K562 (cell line): ENCODE results near the gene CUTA. TPM values are rescaled to one million over a fixed set of nuclear protein-coding genes. Genes with fewer than 3 reads are reported as not detected.

Experiments used
- ATAC-seq: fragments of 200-7000 bp; cut with Tn5 transposase; 3 replicates; pipeline ENCODE4 v1.9.1; 2020; ENCODE audit warnings: moderate library complexity
- BruUV-seq: library from RNA; stranded (reverse); fragments of 400-500 nt; replicated peaks from 2 replicates; lab custom pipeline; 2021; lab: Mats Ljungman, UMichigan
- CTCF ChIA-PET: fragments of 300-600 bp; formaldehyde crosslinking; extraction: SDS; loops from one replicate; lab custom pipeline; 2021; ENCODE audit warnings: low intra/inter-chr PET ratio; lab: Yijun Ruan, JAX
- POLR2A ChIA-PET: fragments of 300-600, 350-650 bp; sonication (Branson Sonifier 250); formaldehyde crosslinking; extraction: SDS; loops from one replicate; lab custom pipeline; 2021; ENCODE audit warnings: antibody characterized with exemption, inconsistent platforms; lab: Yijun Ruan, JAX
- DNase-seq, 4 experiments: peaks; one replicate each; pipeline versions ENCODE4 v3.0.0 to v3.0.0-alpha.2; 2011 to 2018; ENCODE audit warnings: low spot score in 3 of 4, mixed read lengths in 3 of 4; ENCODE audit errors: extremely low read depth in 1 of 4
- FAIRE-seq: peaks from 2 replicates; lab custom pipeline; 2011; peaks lifted over from hg19 to GRCh38; lab: Jason Lieb, UNC
- H2AFZ ChIP-seq: 2 replicates; pipeline ENCODE4 v1.6.0; 2011; ENCODE audit warnings: low read depth, low read length, control low read depth, inconsistent platforms
- H3K27ac ChIP-seq: fragments of 200-600 bp; 3 replicates; pipeline ENCODE4 v1.8.0; 2011; ENCODE audit warnings: low read depth, mild to moderate bottlenecking, control low read depth, inconsistent platforms, low read length, moderate library complexity, mixed read lengths; ENCODE audit errors: extremely low read depth
- H3K27me3 ChIP-seq, 2 experiments: fragments of 300-600 bp in 1 of 2; 2 replicates in 1 of 2; 3 replicates in 1 of 2; pipeline versions ENCODE4 v1.6.0 to v1.8.0; 2011; ENCODE audit warnings: inconsistent platforms in 2 of 2, low read length in 2 of 2, mild to moderate bottlenecking in 1 of 2, mixed read lengths in 1 of 2, moderate library complexity in 1 of 2; ENCODE audit not compliant: control insufficient read depth in 2 of 2, insufficient read depth in 2 of 2
- H3K36me3 ChIP-seq: fragments of 300-600 bp; 3 replicates; pipeline ENCODE4 v1.8.0; 2011; ENCODE audit warnings: mild to moderate bottlenecking, low read length, inconsistent platforms; ENCODE audit not compliant: control insufficient read depth, insufficient read depth
- H3K4me1 ChIP-seq, 2 experiments: fragments of 200-600 bp in 1 of 2; replicated peaks in 1 of 2; 2 replicates in 1 of 2; 3 replicates in 1 of 2; pipeline versions ENCODE4 v1.5.1 to v1.8.0; 2011; ENCODE audit warnings: inconsistent platforms in 2 of 2, low read length in 2 of 2, mild to moderate bottlenecking in 1 of 2, mixed read lengths in 1 of 2, moderate library complexity in 1 of 2; ENCODE audit not compliant: control insufficient read depth in 2 of 2, insufficient read depth in 2 of 2
- H3K4me2 ChIP-seq: 2 replicates; pipeline ENCODE4 v1.6.1; 2011; ENCODE audit warnings: low read length, control low read depth, inconsistent platforms, mixed read lengths; ENCODE audit not compliant: insufficient read depth
- H3K4me3 ChIP-seq: fragments of 200-600 bp; sonication (generic), shearing (Covaris generic); 2 replicates; pipeline ENCODE4 v1.5.1; 2016; ENCODE audit warnings: control low read depth, inconsistent platforms
- H3K79me2 ChIP-seq: fragments of 200-600 bp; 3 replicates; pipeline ENCODE4 v1.8.0; 2011; ENCODE audit warnings: low read length, inconsistent platforms; ENCODE audit not compliant: control insufficient read depth, insufficient read depth
- H3K9ac ChIP-seq, 2 experiments: 2 replicates each; pipeline versions ENCODE4 v1.6.0 to v1.6.1; 2011; ENCODE audit warnings: low read depth in 2 of 2, low read length in 2 of 2, control low read depth in 1 of 2, inconsistent platforms in 1 of 2, mild to moderate bottlenecking in 1 of 2, mixed read lengths in 1 of 2; ENCODE audit not compliant: insufficient read depth in 1 of 2
- H3K9me1 ChIP-seq: one replicate; pipeline ENCODE4 v1.6.0; 2011; ENCODE audit warnings: inconsistent platforms, mild to moderate bottlenecking, low read length, moderate library complexity; ENCODE audit not compliant: control insufficient read depth, insufficient read depth
- H3K9me3 ChIP-seq: replicated peaks from 2 replicates; pipeline ENCODE4 v1.5.1; 2011; ENCODE audit warnings: low read depth, low read length, inconsistent platforms; ENCODE audit not compliant: control insufficient read depth, insufficient read depth
- H4K20me1 ChIP-seq: replicated peaks from 2 replicates; pipeline ENCODE4 v1.6.1; 2011; ENCODE audit warnings: low read length, inconsistent platforms, mixed read lengths; ENCODE audit not compliant: control insufficient read depth, insufficient read depth
- CTCFL ChIP-seq: IDR thresholded peaks from 2 replicates; pipeline ENCODE4 v1.6.1; 2011; ENCODE audit warnings: borderline replicate concordance, low read depth, mild to moderate bottlenecking, moderate library complexity, low read length; ENCODE audit not compliant: insufficient read depth, poor library complexity, severe bottlenecking
- KAT2B ChIP-seq: IDR thresholded peaks from one replicate; pipeline ENCODE4 v1.6.1; 2012; ENCODE audit warnings: low read depth, mild to moderate bottlenecking, control low read depth, inconsistent platforms, low read length, moderate library complexity
- KAT8 ChIP-seq: fragments of 450-650 bp; IDR thresholded peaks from 2 replicates; pipeline ENCODE4 v1.6.1; 2016; ENCODE audit warnings: low read depth, mild to moderate bottlenecking
- MAZ ChIP-seq, 2 experiments: fragments of 450-650 bp in 1 of 2; sonication (generic) in 1 of 2; formaldehyde crosslinking; IDR thresholded peaks in 1 of 2; conservative IDR thresholded peaks in 1 of 2; 2 replicates each; pipeline versions ENCODE4 v1.4.0 to v1.5.0; 2020; ENCODE audit warnings: mild to moderate bottlenecking in 1 of 2, missing genetic modification reagents in 1 of 2
- PHF8 ChIP-seq: fragments of 200-600 bp; sonication (generic); IDR thresholded peaks from 2 replicates; pipeline ENCODE4 v1.6.1; 2012; ENCODE audit warnings: mixed run types, mild to moderate bottlenecking, inconsistent platforms, low read length, moderate library complexity, borderline replicate concordance
- RBM15 ChIP-seq: fragments of 200-400 bp; formaldehyde crosslinking; IDR thresholded peaks from 2 replicates; pipeline ENCODE4 v1.6.1; 2018; ENCODE audit warnings: mild to moderate bottlenecking, low read length, moderate library complexity; ENCODE audit not compliant: insufficient read depth
- RCOR1 ChIP-seq, 2 experiments: IDR thresholded peaks; 2 replicates each; pipeline ENCODE4 v1.6.1; 2012; ENCODE audit warnings: low read depth in 2 of 2, low read length in 2 of 2, borderline replicate concordance in 1 of 2, improper control_type of control experiment in 1 of 2
- SIN3A ChIP-seq, 2 experiments: fragments of 150-350 bp in 1 of 2; IDR thresholded peaks; 2 replicates each; pipeline ENCODE4 v1.6.1; 2011 to 2016; ENCODE audit warnings: borderline replicate concordance in 2 of 2, low read depth in 2 of 2, low read length in 2 of 2, mild to moderate bottlenecking in 2 of 2, moderate library complexity in 2 of 2; ENCODE audit not compliant: control insufficient read depth in 1 of 2
- TGIF2 ChIP-seq: sonication (generic); formaldehyde crosslinking; IDR thresholded peaks from 2 replicates; pipeline ENCODE4 v1.8.1; 2022; ENCODE audit warnings: mild to moderate bottlenecking, missing genetic modification reagents, moderate library complexity
- ZC3H4 ChIP-seq: sonication (generic); formaldehyde crosslinking; IDR thresholded peaks from 2 replicates; pipeline ENCODE4 v1.9.0; 2021; ENCODE audit warnings: missing genetic modification reagents, borderline replicate concordance
- ZNF224 ChIP-seq: sonication (generic); formaldehyde crosslinking; IDR thresholded peaks from 2 replicates; pipeline ENCODE4 v1.8.0; 2022; ENCODE audit warnings: mild to moderate bottlenecking, missing genetic modification reagents
- ZNF3 ChIP-seq: fragments of 250-450 bp; sonication (Bioruptor Pico); IDR thresholded peaks from 2 replicates; pipeline ENCODE4 v1.5.0; 2021; ENCODE audit warnings: mild to moderate bottlenecking, moderate library complexity
- ZNF347 ChIP-seq: fragments of 450-650 bp; formaldehyde crosslinking; IDR thresholded peaks from 2 replicates; pipeline ENCODE4 v1.4.0; 2020; ENCODE audit warnings: low read depth, mild to moderate bottlenecking, moderate library complexity
- ZZZ3 ChIP-seq: fragments of 450-650 bp; IDR thresholded peaks from 2 replicates; pipeline ENCODE4 v1.6.1; 2016; ENCODE audit warnings: antibody characterized with exemption, mild to moderate bottlenecking, moderate library complexity
- WGBS: fragments of 100-300 bp; shearing (Covaris generic); methylation state at CpG from one replicate; pipeline ENCODE4 v1.1.6; 2016; ENCODE audit warnings: low coverage, mixed read lengths; ENCODE audit not compliant: insufficient coverage; ENCODE audit errors: missing lambda C conversion rate; 5-methylcytosine and 5-hydroxymethylcytosine counted together
- in situ Hi-C: fragments of 300-500 bp; cut with MboI; formaldehyde crosslinking; loops from 4 replicates; pipeline ENCODE4 v1.15.0; 2018; ENCODE audit warnings: inconsistent platforms, mixed read lengths
- intact Hi-C: fragments of 100-400 bp; cut with micrococcal nuclease; formaldehyde crosslinking; loops from 2 replicates; pipeline ENCODE4 v1.14.2; 2022
- polyA plus RNA-seq, 8 experiments: library from polyadenylated mRNA; depleted of rRNA in 4 of 8; stranded (reverse) in 5 of 8; unstranded in 3 of 8; fragments of >200 nt; fragmentation: Nextera tagmentation in 2 of 8; fragmentation: Illumina TruSeq in 1 of 8; extraction: Ambion mirVana in 2 of 8; extraction: Trizol in 1 of 8; gene quantifications; 2 replicates each; pipeline versions ENCODE4 v1.2.1 to v1.2.3, GENCODE V29; 2011 to 2014; ENCODE audit warnings: inconsistent platforms in 1 of 8, missing spikeins in 1 of 8
- total RNA-seq, 7 experiments: library from RNA; depleted of rRNA in 6 of 7; stranded (reverse); fragments of >200 nt in 6 of 7; fragmentation: Illumina TruSeq in 2 of 7; extraction: Trizol in 2 of 7; gene quantifications; 2 replicates each; pipeline versions ENCODE4 v1.2.1 to v1.2.3, GENCODE V29; 2011 to 2021; ENCODE audit warnings: low replicate concordance in 1 of 7
- TF ChIP-seq, protein P1 (sequence below): sonication (generic); formaldehyde crosslinking; IDR thresholded peaks from 2 replicates; pipeline ENCODE4 v1.8.0; 2022; ENCODE audit warnings: mild to moderate bottlenecking, missing genetic modification reagents
- TF ChIP-seq, protein P2 (sequence below), 3 experiments: IDR thresholded peaks in 2 of 3; conservative IDR thresholded peaks in 1 of 3; 2 replicates each; pipeline ENCODE4 v1.5.1; 2011 to 2012; ENCODE audit warnings: low read length in 3 of 3, mild to moderate bottlenecking in 3 of 3, control low read depth in 2 of 3, improper control_type of control experiment in 1 of 3, inconsistent platforms in 1 of 3, low read depth in 1 of 3, mixed read lengths in 1 of 3, moderate library complexity in 1 of 3; ENCODE audit not compliant: insufficient read depth in 2 of 3

Gene CUTA
- total and polyA plus RNA-seq, 9 of the 15 experiments (the other 6 are each of a cell fraction or from before 2014, with no cell fraction given) = 166 to 682 (median 310) TPM

DNA sequence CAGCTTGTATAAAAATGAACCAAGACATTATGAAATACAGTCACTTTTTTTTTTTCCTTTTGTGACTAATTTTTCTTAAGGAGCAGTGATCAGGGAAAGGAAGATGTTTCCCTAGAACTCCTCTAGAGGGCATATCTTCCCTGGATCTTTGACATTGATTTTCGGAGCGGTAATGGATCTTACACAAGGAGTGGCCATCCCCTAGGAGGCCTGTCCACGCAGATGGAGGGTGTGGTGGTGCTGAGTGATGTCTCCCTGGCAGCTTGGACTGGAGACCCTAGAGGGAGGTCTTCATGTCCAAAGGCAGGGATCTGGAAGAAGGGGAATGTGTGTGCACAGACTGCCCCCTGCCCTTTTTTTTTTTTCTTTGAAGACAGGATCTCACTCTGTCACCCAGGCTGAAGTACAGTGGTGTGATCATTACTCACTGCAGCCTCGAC lies 33.3 kb downstream of the CUTA start:
- no peaks in the 10 kb centered on the region for H3K9me1 ChIP-seq
- H3K27me3 ChIP-seq = no peaks in the 10 kb centered on the region
- peak; percentile 46 for FAIRE-seq
- H2AFZ ChIP-seq = peak overlapping the region; percentile 90
- intact Hi-C loops (no loop called here), in situ Hi-C loops (no loop called here)
- no peak overlapping the region for H3K27ac ChIP-seq
- ChIA-PET CTCF (interaction anchor here (0.6 kb wide), 2 partner anchors 46 to 263 kb away, joined by 3 read pairs; no protein-coding TSS in a partner anchor), POLR2A (interaction anchor here (0.6 to 1.0 kb wide), 2 partner anchors 86 to 351 kb away, joined by 3 read pairs; partner anchors contain the start of gene RGL2)
- peaks cover 11 to 15% of the 10 kb centered on the region in 2 experiments for H3K4me1 ChIP-seq
- no peaks in the 10 kb centered on the region for H3K79me2 ChIP-seq
- H3K9me3 ChIP-seq = no peaks in the 10 kb centered on the region
- peak; percentile 69 for ATAC-seq
- DNase-seq = peak; percentile 41 to 55 (median 44)
- H3K4me2 ChIP-seq = peak overlapping the region; percentile 54; the same call in 1 of the 2 replicates
- WGBS = 16% methylated on average over 4 of the region's 4 CpGs
- no peak overlapping the region; a peak in 1 of 4 replicates for H3K9ac ChIP-seq
- H4K20me1 ChIP-seq = no peaks in the 10 kb centered on the region
- H3K4me3 ChIP-seq = no peak overlapping the region
- BruUV-seq = no TSS peak
- no peaks in the 10 kb centered on the region for H3K36me3 ChIP-seq
- no peak for TF ChIP-seq KAT8
- TF ChIP-seq, protein P1, sequence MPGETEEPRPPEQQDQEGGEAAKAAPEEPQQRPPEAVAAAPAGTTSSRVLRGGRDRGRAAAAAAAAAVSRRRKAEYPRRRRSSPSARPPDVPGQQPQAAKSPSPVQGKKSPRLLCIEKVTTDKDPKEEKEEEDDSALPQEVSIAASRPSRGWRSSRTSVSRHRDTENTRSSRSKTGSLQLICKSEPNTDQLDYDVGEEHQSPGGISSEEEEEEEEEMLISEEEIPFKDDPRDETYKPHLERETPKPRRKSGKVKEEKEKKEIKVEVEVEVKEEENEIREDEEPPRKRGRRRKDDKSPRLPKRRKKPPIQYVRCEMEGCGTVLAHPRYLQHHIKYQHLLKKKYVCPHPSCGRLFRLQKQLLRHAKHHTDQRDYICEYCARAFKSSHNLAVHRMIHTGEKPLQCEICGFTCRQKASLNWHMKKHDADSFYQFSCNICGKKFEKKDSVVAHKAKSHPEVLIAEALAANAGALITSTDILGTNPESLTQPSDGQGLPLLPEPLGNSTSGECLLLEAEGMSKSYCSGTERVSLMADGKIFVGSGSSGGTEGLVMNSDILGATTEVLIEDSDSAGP (CRISPR knock-in tag) = no peak
- no peak for TF ChIP-seq TGIF2 (CRISPR knock-in tag)
- peak in 1 of 2 experiments; percentile 37; a peak in 1 of 4 replicates for TF ChIP-seq RCOR1 (IDR thresholded peaks at IDR 0.05; ENCODE audit: borderline replicate concordance in 1 of 2, low read depth in 2 of 2, low read length in 2 of 2)
- TF ChIP-seq ZNF224 (CRISPR knock-in tag) = no peak
- no peak for TF ChIP-seq ZNF347 (CRISPR knock-in tag)
- TF ChIP-seq ZNF3 (CRISPR knock-in tag) = no peak
- TF ChIP-seq SIN3A (IDR thresholded peaks at IDR 0.05; ENCODE audit: borderline replicate concordance in 2 of 2, control insufficient read depth in 1 of 2, low read depth in 2 of 2, low read length in 2 of 2) = no peak
- no peak for TF ChIP-seq PHF8
- no peak for TF ChIP-seq RBM15
- no peak for TF ChIP-seq KAT2B
- TF ChIP-seq, protein P2, sequence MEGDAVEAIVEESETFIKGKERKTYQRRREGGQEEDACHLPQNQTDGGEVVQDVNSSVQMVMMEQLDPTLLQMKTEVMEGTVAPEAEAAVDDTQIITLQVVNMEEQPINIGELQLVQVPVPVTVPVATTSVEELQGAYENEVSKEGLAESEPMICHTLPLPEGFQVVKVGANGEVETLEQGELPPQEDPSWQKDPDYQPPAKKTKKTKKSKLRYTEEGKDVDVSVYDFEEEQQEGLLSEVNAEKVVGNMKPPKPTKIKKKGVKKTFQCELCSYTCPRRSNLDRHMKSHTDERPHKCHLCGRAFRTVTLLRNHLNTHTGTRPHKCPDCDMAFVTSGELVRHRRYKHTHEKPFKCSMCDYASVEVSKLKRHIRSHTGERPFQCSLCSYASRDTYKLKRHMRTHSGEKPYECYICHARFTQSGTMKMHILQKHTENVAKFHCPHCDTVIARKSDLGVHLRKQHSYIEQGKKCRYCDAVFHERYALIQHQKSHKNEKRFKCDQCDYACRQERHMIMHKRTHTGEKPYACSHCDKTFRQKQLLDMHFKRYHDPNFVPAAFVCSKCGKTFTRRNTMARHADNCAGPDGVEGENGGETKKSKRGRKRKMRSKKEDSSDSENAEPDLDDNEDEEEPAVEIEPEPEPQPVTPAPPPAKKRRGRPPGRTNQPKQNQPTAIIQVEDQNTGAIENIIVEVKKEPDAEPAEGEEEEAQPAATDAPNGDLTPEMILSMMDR (IDR thresholded peaks at IDR 0.05 in 2 of 3, conservative IDR thresholded peaks at IDR 0.05 in 1 of 3; ENCODE audit: insufficient read depth in 2 of 3, low read depth in 1 of 3, low read length in 3 of 3) = peak; percentile 29 to 61 (median 54); a peak in 5 of 6 replicates
- TF ChIP-seq ZZZ3 = no peak
- no peak for TF ChIP-seq ZC3H4 (CRISPR knock-in tag)
- peak in 1 of 2 experiments; percentile 34; a peak in 1 of 4 replicates for TF ChIP-seq MAZ (CRISPR knock-in tag; conservative IDR thresholded peaks at IDR 0.05 in 1 of 2, IDR thresholded peaks at IDR 0.05 in 1 of 2)
- peak; percentile 60 for TF ChIP-seq CTCFL
